ENCODE results near the gene TRIO.

Gene TRIO

GRCh38 chr5:14238272-14238671 lies 95.1 kb downstream of the TRIO start:
- H3K27ac ChIP-seq (ENCODE audit: low read depth in 2 of 2, low read length in 2 of 2): no peak overlapping the region
- H3K4me3 ChIP-seq (ENCODE audit: low read length in 2 of 2): no peak overlapping the region
- H3K27me3 ChIP-seq (ENCODE audit: control insufficient read depth in 2 of 2, insufficient read depth in 2 of 2, low read length in 2 of 2): no peaks in the 10 kb centered on the region
- H3K4me1 ChIP-seq (ENCODE audit: control insufficient read depth in 2 of 2, insufficient read depth in 2 of 2, low read length in 2 of 2): no peaks in the 10 kb centered on the region
- no peaks in the 10 kb centered on the region for H3K36me3 ChIP-seq (ENCODE audit: control insufficient read depth in 2 of 2, insufficient read depth in 2 of 2, low read length in 2 of 2)
- no peaks in the 10 kb centered on the region for H3K9me3 ChIP-seq (ENCODE audit: control insufficient read depth in 2 of 2, low read length in 2 of 2)
- H3K9ac ChIP-seq (ENCODE audit: low read depth in 1 of 2, low read length in 2 of 2): no peak overlapping the region

- Histone ChIP-seq H3K4me1 (ENCODE audit: control insufficient read depth in 2 of 2, insufficient read depth in 2 of 2, low read length in 2 of 2) (no peaks in the 10 kb centered on the region), H3K36me3 (ENCODE audit: control insufficient read depth in 2 of 2, insufficient read depth in 2 of 2, low read length in 2 of 2) (no peaks in the 10 kb centered on the region), H3K9me3 (ENCODE audit: control insufficient read depth in 2 of 2, low read length in 2 of 2) (no peaks in the 10 kb centered on the region), H3K27me3 (ENCODE audit: control insufficient read depth in 2 of 2, insufficient read depth in 2 of 2, low read length in 2 of 2) (no peaks in the 10 kb centered on the region), H3K4me3 (ENCODE audit: low read length in 2 of 2) (no peak overlapping the region), H3K27ac (ENCODE audit: low read depth in 2 of 2, low read length in 2 of 2) (no peak overlapping the region), H3K9ac (ENCODE audit: low read depth in 1 of 2, low read length in 2 of 2) (no peak overlapping the region)
Measured at GRCh38 chr5:14239404-14239803, 96.3 kb downstream of the TRIO start.

DNA sequence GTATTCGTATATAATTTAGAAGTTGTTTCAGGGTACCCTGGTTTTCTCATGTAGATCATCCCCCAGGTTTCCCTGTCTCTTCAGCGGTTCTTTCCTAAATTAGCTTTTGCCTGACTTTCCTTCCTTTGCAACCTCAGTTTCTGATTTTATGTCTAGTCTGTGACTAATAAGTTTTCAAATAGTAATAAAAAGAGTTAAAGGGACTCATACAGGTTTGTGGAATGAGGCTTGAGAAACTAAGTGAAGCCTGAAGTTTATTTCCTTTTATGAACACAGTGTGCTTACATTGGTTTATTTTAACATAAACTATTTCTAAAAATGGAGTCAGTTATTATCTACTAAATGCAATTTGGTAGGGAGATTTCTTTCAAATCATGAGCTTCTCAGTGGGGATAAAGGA lies 96.8 kb downstream of the TRIO start:
- no peaks in the 10 kb centered on the region for H3K9me3 ChIP-seq (ENCODE audit: control insufficient read depth in 2 of 2, low read length in 2 of 2)
- no peaks in the 10 kb centered on the region for H3K36me3 ChIP-seq (ENCODE audit: control insufficient read depth in 2 of 2, insufficient read depth in 2 of 2, low read length in 2 of 2)
- no peak overlapping the region for H3K9ac ChIP-seq (ENCODE audit: low read depth in 1 of 2, low read length in 2 of 2)
- H3K27me3 ChIP-seq (ENCODE audit: control insufficient read depth in 2 of 2, insufficient read depth in 2 of 2, low read length in 2 of 2): no peaks in the 10 kb centered on the region
- H3K27ac ChIP-seq (ENCODE audit: low read depth in 2 of 2, low read length in 2 of 2): no peak overlapping the region
- H3K4me3 ChIP-seq (ENCODE audit: low read length in 2 of 2): no peak overlapping the region
- H3K4me1 ChIP-seq (ENCODE audit: control insufficient read depth in 2 of 2, insufficient read depth in 2 of 2, low read length in 2 of 2): no peaks in the 10 kb centered on the region

DNA sequence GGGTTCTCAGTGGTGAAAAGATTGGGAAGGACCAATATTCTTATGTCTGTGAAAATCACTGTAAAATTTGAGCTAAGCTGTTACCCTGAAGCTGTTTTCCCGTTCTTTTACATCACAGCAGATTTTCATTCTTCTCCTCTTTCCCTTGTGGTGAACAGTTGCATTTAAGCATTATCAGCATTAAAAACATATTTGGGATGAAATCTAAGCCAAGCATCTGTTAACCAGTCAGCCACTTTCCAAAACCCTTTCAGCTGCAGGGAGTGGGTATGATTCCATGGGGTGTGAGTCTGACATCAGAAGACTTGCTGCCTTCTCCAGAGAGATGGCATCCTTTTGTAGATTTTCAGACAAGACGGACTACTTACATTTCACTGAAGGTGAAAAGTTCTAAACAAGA lies 97.2 kb downstream of the TRIO start:
- H3K36me3 ChIP-seq (ENCODE audit: control insufficient read depth in 2 of 2, insufficient read depth in 2 of 2, low read length in 2 of 2): no peaks in the 10 kb centered on the region
- no peak overlapping the region for H3K27ac ChIP-seq (ENCODE audit: low read depth in 2 of 2, low read length in 2 of 2)

DNA sequence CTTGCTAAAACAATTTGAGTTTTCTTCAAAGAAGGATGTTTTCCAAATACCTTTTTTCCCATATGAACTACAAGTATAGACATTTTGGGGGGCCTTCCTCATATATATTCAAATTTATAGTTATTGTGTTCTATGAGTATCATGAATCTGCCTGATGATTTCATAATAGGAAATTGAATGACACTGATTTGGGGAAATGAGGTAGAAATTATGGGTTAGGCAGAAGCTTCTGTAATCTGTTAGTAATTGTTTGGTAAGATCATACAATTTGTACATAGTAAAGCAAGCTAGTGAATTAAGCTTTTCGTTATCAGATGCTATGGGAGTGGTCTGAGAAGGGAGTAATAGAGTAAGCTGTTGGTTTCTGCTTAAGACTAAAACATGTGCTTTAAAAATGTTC lies 98.0 kb downstream of the TRIO start:
- Histone ChIP-seq H3K36me3 (ENCODE audit: control insufficient read depth in 2 of 2, insufficient read depth in 2 of 2, low read length in 2 of 2) (no peaks in the 10 kb centered on the region), H3K4me1 (ENCODE audit: control insufficient read depth in 2 of 2, insufficient read depth in 2 of 2, low read length in 2 of 2) (peaks cover 0 to 3% of the 10 kb centered on the region in 2 donors), H3K27me3 (ENCODE audit: control insufficient read depth in 2 of 2, insufficient read depth in 2 of 2, low read length in 2 of 2) (no peaks in the 10 kb centered on the region), H3K27ac (ENCODE audit: low read depth in 2 of 2, low read length in 2 of 2) (no peak overlapping the region), H3K4me3 (ENCODE audit: low read length in 2 of 2) (no peak overlapping the region), H3K9ac (ENCODE audit: low read depth in 1 of 2, low read length in 2 of 2) (no peak overlapping the region), H3K9me3 (ENCODE audit: control insufficient read depth in 2 of 2, low read length in 2 of 2) (no peaks in the 10 kb centered on the region)

More for the DNA sequence above, 97.2 kb downstream of the TRIO start:
- H3K4me1 ChIP-seq (ENCODE audit: control insufficient read depth in 2 of 2, insufficient read depth in 2 of 2, low read length in 2 of 2): peaks cover 0 to under 1% of the 10 kb centered on the region in 2 donors
- H3K27me3 ChIP-seq (ENCODE audit: control insufficient read depth in 2 of 2, insufficient read depth in 2 of 2, low read length in 2 of 2): no peaks in the 10 kb centered on the region
- H3K9ac ChIP-seq (ENCODE audit: low read depth in 1 of 2, low read length in 2 of 2): no peak overlapping the region
- no peak overlapping the region for H3K4me3 ChIP-seq (ENCODE audit: low read length in 2 of 2)
- H3K9me3 ChIP-seq (ENCODE audit: control insufficient read depth in 2 of 2, low read length in 2 of 2): no peaks in the 10 kb centered on the region

GRCh38 chr5:14242447-14242846 lies 99.3 kb downstream of the TRIO start:
- H3K9ac ChIP-seq (ENCODE audit: low read depth in 1 of 2, low read length in 2 of 2): no peak overlapping the region

GRCh38 chr5:14242871-14243383 lies 99.8 kb downstream of the TRIO start:
- Histone ChIP-seq H3K4me1 (ENCODE audit: control insufficient read depth in 2 of 2, insufficient read depth in 2 of 2, low read length in 2 of 2) (peaks cover 0 to 3% of the 10 kb centered on the region in 2 donors), H3K27ac (ENCODE audit: low read depth in 2 of 2, low read length in 2 of 2) (no peak overlapping the region)

More at GRCh38 chr5:14242447-14242846, 99.3 kb downstream of the TRIO start:
- H3K27me3 ChIP-seq (ENCODE audit: control insufficient read depth in 2 of 2, insufficient read depth in 2 of 2, low read length in 2 of 2): no peaks in the 10 kb centered on the region
- no peaks in the 10 kb centered on the region for H3K9me3 ChIP-seq (ENCODE audit: control insufficient read depth in 2 of 2, low read length in 2 of 2)
- H3K36me3 ChIP-seq (ENCODE audit: control insufficient read depth in 2 of 2, insufficient read depth in 2 of 2, low read length in 2 of 2): no peaks in the 10 kb centered on the region
- H3K4me3 ChIP-seq (ENCODE audit: low read length in 2 of 2): no peak overlapping the region
- peaks cover 0 to 3% of the 10 kb centered on the region in 2 donors for H3K4me1 ChIP-seq (ENCODE audit: control insufficient read depth in 2 of 2, insufficient read depth in 2 of 2, low read length in 2 of 2)
- no peak overlapping the region for H3K27ac ChIP-seq (ENCODE audit: low read depth in 2 of 2, low read length in 2 of 2)

DNA sequence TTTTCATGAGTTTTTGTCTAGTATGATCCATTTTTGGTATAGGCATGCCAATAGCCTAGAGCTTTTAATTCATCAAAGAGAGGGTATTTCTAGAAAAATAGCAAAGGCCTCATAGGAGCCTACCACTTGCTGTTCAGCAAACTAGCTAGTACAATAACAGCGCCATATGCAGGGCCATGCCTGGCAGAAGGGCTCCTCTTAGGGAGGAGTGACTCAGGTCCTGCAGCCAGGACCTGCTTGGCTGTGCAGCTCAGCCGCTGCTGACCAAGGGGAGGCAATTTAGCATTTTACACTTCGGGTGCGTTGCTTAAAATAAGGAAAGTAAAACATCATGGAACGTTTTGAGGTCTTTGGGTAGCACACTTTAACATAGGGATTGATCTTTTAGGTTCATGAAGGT lies 100.6 kb downstream of the TRIO start:
- Histone ChIP-seq H3K4me1 (ENCODE audit: control insufficient read depth in 2 of 2, insufficient read depth in 2 of 2, low read length in 2 of 2) (peaks cover 0 to 3% of the 10 kb centered on the region in 2 donors), H3K36me3 (ENCODE audit: control insufficient read depth in 2 of 2, insufficient read depth in 2 of 2, low read length in 2 of 2) (no peaks in the 10 kb centered on the region), H3K9ac (ENCODE audit: low read depth in 1 of 2, low read length in 2 of 2) (no peak overlapping the region), H3K27ac (ENCODE audit: low read depth in 2 of 2, low read length in 2 of 2) (no peak overlapping the region), H3K4me3 (ENCODE audit: low read length in 2 of 2) (no peak overlapping the region), H3K27me3 (ENCODE audit: control insufficient read depth in 2 of 2, insufficient read depth in 2 of 2, low read length in 2 of 2) (no peaks in the 10 kb centered on the region), H3K9me3 (ENCODE audit: control insufficient read depth in 2 of 2, low read length in 2 of 2) (no peaks in the 10 kb centered on the region)

More at GRCh38 chr5:14242871-14243383, 99.8 kb downstream of the TRIO start:
- no peaks in the 10 kb centered on the region for H3K27me3 ChIP-seq (ENCODE audit: control insufficient read depth in 2 of 2, insufficient read depth in 2 of 2, low read length in 2 of 2)
- H3K9me3 ChIP-seq (ENCODE audit: control insufficient read depth in 2 of 2, low read length in 2 of 2): no peaks in the 10 kb centered on the region
- no peak overlapping the region for H3K9ac ChIP-seq (ENCODE audit: low read depth in 1 of 2, low read length in 2 of 2)
- no peaks in the 10 kb centered on the region for H3K36me3 ChIP-seq (ENCODE audit: control insufficient read depth in 2 of 2, insufficient read depth in 2 of 2, low read length in 2 of 2)
- H3K4me3 ChIP-seq (ENCODE audit: low read length in 2 of 2): no peak overlapping the region

DNA sequence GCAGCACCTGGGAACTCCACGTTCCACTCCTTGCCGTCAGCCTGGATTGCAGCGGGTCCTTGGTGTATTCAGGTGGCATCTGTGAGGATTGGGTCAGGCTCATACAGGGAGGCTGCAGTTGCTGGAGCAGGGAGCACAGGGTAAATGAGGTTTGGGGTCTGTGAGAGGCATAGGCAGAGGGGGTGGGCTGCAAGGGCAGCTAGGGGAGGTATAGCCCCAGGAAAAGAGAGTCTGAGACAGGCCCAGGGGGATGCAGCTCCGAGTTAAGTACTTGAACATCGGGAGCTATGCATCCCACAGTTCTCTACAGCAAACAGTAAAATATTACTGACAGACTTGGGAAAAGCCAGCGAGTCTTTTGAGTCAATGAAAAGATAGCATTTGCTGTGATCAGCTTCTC lies 101.6 kb downstream of the TRIO start:
- no peak overlapping the region for H3K9ac ChIP-seq (ENCODE audit: low read depth in 1 of 2, low read length in 2 of 2)
- H3K9me3 ChIP-seq (ENCODE audit: control insufficient read depth in 2 of 2, low read length in 2 of 2): no peaks in the 10 kb centered on the region
- no peak overlapping the region for H3K4me3 ChIP-seq (ENCODE audit: low read length in 2 of 2)
- no peaks in the 10 kb centered on the region for H3K27me3 ChIP-seq (ENCODE audit: control insufficient read depth in 2 of 2, insufficient read depth in 2 of 2, low read length in 2 of 2)
- peaks cover 0 to 3% of the 10 kb centered on the region in 2 donors for H3K4me1 ChIP-seq (ENCODE audit: control insufficient read depth in 2 of 2, insufficient read depth in 2 of 2, low read length in 2 of 2)
- H3K27ac ChIP-seq (ENCODE audit: low read depth in 2 of 2, low read length in 2 of 2): no peak overlapping the region
- H3K36me3 ChIP-seq (ENCODE audit: control insufficient read depth in 2 of 2, insufficient read depth in 2 of 2, low read length in 2 of 2): no peaks in the 10 kb centered on the region

GRCh38 chr5:14245132-14245925 lies 102.2 kb downstream of the TRIO start:
- no peaks in the 10 kb centered on the region for H3K36me3 ChIP-seq (ENCODE audit: control insufficient read depth in 2 of 2, insufficient read depth in 2 of 2, low read length in 2 of 2)
- no peak overlapping the region for H3K27ac ChIP-seq (ENCODE audit: low read depth in 2 of 2, low read length in 2 of 2)
- no peak overlapping the region for H3K9ac ChIP-seq (ENCODE audit: low read depth in 1 of 2, low read length in 2 of 2)
- no peaks in the 10 kb centered on the region for H3K27me3 ChIP-seq (ENCODE audit: control insufficient read depth in 2 of 2, insufficient read depth in 2 of 2, low read length in 2 of 2)
- no peak overlapping the region for H3K4me3 ChIP-seq (ENCODE audit: low read length in 2 of 2)
- H3K9me3 ChIP-seq (ENCODE audit: control insufficient read depth in 2 of 2, low read length in 2 of 2): no peaks in the 10 kb centered on the region
- peaks cover 0 to 3% of the 10 kb centered on the region in 2 donors for H3K4me1 ChIP-seq (ENCODE audit: control insufficient read depth in 2 of 2, insufficient read depth in 2 of 2, low read length in 2 of 2)
